Nucleus accumbens (tissue), 56 donors: ENCODE results near the gene EXOC4.
"Not testable (repeated sequence)": the region's sequence is repeated elsewhere in the genome, so short reads cannot be mapped to it uniquely, and the experiment has no call there.

ENCODE experiments used
- DNase-seq, 56 donors: peaks; one replicate each; lab custom pipeline; 2025; lab: John Stamatoyannopoulos, UW

The EXOC4 gene

DNA sequence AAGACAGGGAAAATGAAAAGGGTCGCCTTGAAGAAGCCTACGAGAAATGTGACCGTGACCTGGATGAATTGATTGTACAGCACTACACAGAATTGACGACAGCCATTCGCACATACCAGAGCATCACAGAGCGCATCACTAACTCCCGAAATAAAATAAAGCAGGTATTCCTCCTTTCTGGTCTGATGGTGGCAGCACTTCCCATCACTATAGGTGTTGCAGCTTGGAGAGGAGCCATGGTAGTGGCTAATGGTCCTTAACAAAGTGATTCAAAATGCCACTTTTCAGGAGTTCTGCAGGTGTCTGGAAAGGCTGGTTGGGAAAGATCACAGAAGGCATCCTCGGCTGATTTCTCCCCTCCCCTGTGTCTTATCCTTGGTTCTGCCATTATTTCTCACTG lies 22.1 kb downstream of the EXOC4 start:
- DNase-seq: no peak

DNA sequence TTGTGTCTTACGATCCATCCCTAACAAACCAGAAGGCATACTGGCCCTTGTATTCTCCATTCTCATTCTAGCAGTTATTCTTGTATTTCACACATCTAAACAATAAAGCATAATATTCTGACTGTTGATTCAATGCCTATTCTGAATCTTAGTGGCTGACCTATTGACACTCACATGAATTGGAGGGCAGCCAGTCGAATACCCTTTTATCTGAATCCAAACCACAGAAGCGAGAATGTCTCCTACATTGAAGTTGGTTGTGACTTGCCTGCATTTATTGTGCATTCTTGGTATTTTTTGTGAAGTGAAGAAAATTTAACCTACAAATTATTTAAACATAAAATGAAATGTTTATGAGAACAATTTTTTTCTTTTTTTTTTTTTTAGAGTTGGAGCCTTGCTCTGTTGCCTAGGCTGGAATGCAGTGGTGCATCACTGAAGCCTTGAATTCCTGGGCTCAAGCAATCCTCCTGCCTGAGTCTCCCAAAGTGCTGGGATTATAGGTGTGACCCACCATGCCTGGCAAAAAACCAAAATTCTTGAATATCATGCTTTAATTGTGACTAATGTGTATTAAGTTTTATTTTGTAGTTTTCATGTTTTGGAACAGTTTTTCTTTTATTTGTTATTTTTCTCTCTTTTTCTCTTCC lies 22.7 kb downstream of the EXOC4 start:
- no peak for DNase-seq

DNA sequence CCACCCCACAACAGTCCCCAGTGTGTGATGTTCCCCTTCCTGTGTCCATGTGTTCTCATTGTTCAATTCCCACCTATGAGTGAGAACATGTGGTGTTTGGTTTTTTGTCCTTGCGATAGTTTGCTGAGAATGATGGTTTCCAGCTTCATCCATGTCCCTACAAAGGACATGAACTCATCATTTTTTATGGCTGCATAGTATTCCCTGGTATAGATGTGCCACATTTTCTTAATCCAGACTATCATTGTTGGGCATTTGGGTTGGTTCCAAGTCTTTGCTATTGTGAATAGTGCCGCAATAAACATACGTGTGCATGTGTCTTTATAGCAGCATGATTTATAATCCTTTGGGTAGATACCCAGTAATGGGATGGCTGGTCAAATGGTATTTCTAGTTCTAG lies 26.1 kb downstream of the EXOC4 start:
- not testable (repeated sequence) for DNase-seq

DNA sequence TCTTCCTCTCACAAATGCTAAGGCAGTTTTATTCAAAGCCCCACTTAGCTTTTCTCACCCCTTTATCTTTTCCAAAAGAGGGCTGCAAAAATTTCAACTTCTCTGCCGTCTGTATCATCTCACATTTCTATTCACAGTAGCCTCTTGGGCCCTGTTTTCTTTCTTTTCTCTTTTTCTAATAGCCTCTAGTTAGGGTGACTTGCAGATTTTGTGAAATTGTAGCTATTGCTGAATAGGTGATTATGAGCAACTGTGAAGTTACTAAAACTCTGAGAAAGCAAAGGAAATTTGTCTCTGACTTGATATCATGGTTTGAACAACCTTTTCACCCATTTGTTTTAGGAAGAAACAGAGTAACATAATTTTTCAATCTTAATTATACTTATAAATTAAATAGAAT lies 29.2 kb downstream of the EXOC4 start:
- DNase-seq: no peak

DNA sequence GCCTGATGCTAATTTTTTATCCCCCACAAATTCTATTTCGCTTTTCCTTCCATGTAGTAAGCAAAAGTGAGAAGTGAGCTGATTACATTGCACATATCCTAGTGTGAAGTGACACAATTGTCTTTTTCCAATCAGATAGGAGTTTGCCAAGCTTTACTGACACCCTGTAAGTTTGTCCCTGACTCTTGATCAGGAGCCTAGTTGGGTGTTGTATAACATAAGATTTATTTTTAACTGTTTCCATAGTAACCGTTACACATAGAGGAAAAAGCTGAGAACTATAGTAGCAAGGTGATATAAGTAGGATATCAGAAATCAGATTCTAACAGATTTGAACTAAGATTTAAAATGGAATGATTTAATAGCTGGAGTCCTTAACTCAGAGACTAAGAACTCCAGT lies 31.2 kb downstream of the EXOC4 start:
- no peak for DNase-seq

DNA sequence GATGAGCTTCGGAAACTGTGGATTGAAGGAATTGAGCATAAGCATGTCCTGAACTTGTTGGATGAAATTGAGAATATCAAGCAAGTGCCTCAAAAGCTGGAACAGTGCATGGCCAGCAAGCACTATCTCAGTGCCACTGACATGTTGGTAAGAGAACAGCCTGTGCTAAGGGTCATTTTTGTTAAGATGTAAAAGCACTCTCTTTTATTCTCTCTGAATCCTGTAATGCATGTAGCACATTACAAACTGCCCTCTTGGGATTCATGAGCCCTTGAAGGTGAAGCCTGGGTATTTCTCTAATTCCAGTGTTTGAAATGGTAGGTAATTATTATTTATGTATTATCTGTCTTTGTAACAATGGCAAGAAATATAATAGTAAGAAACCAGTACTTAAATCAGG lies 36.1 kb downstream of the EXOC4 start:
- DNase-seq: no peak

DNA sequence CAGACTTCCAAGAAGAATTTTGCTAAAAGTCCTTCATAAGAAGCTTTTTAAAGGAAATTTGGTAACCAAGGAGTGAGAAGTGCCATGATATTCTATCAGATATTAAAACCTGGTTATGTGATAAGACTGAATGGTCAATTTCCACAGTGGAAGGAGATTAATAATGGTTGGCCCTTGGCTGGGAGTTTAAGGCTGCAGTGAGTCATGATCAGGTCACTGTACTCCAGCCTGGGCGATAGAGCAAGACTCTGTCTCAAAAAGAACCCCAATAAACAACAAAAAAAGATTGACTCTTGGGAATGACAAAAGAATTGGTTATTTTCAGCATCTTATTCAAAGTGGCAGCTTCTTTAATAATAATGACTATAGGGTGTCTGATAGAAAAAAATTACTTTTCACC lies 37.2 kb downstream of the EXOC4 start:
- no peak for DNase-seq

DNA sequence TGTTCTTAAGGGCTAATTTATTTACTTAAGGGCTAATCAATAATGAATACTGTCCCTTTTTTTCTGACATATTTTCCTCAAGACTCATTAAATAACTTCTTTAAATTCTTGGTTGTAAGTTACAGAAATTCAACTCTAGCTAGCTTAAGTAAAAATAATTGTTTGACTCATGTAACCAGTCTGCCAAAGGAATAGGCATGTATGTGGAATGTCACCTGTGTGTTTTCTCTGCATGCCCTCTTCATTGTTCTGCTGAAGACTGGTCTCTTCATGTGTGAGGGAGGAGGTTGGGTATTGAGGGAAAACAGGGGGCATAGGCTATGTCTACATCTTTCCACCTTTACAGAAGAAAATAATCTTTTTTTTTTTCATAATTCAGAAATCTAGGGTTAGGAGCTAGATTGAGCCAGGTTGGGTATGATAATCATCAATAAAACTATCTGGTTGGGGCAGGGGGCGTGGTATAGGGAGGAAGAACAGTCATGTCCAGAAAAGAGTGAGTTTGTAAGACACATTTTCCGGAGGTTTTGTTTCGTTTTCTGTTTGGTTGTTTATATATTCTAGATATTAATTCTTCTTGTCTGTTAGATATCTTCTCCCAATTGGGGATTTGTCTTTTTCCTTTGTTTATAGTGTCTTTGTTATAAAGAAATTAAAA lies 37.9 kb downstream of the EXOC4 start:
- DNase-seq: no peak

DNA sequence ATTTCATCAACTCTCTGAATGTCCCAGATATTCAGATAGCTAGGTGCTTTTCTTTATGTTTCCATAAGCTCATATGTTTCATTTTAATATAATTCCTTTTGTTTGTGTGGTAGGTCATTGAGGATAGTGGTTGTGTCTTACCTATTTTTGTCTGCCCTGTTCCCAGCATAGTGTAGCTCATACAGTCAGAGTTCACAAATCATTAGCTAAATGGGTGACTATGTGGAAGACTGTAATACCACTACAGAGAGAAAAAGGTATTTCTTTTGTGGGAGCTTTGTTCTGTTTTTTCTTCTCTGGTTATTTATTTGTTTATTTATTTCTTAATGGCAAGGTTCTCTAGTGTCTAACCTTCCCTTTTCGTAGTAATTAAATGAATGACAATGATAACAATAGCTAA lies 39.8 kb downstream of the EXOC4 start:
- DNase-seq: no peak

DNA sequence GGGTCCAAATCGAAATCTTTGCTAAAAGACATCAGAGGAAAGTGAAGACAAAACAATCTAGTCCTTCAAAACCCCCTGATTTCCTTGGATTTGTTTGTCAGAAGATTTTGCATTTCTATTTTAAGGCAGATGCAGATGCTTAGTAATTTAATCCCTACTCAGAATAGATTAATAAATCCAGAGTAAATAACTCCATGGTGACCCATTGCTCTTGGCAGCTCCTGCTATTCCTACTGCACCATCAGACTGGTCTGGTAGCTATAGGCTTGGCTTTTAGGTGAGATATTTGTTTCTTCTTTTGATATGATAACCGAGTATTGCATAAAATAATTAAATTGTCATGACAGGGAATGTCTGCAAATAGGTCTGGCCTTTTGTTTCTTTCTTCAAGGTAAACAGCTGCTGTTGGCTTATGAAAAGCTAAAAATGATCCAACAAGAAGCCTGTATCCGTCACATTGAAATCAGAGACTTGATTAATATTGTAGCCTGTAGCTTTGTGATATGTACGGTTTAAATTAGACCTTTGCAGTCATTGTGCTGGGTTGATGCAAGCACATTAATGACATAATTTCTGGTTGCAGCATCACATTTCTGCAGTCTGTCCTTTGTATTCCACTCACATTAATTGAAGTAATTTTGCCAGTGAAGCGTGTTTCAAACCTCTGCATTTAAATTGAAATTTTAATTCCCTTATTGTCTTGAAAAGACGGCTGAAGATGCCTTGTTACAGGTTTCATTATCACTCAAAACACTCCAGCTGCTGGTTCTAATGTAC lies 40.7 kb downstream of the EXOC4 start:
- no peak for DNase-seq

DNA sequence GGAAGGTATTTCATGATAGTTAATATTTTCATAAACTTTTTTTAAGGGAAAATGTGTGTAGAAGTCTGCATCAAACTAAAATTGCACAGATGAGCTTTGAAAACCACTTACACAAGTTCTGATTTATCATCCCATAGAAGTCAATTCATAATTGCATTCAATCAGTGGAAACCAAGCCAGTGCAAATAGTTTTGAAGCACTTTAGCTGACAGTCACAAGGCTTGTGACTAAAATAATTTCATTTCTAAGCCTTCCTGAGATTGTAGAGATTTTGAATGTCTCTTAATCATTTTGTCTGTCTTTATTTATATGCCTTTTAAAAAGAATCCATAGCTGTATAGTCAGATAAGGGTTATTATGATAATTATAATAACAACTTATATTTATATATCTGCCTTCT lies 41.4 kb downstream of the EXOC4 start:
- DNase-seq: no peak

DNA sequence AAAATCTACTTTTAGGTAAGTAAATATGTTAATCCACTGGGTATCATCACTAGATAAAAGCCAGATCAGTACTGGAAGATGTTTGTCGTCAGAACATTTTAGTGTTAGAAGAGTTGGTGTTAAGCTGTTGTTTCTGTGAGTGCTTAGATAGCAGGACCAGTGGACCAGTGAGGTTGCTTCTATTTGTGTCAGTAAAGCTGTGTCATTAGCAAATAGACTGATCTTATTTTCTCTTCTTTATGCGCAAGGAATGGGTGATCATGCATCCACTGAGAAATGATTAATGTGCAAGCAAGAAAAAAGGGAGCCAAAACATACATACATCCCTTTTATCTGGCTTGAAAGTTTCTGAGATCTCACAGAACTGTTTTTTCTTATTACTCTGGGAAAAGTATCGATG lies 42.6 kb downstream of the EXOC4 start:
- DNase-seq: no peak

DNA sequence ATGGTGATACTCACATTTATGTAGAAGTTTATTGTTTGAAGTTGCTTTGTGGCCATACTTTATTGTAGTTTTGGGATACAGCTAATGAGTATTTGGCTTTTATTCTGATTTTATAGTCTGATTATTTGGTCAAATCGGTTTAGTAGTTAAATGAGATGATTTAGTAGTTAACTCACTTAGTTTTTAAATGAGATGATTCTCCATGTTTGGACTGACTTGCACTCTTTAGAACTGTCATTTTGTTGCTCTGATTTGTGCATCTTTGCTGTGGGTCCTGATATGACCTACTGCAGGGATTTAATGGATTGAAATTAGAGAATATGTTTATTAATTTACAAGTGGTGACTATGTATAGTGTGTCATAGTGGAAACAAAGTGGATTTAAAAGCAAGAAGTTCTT lies 44.2 kb downstream of the EXOC4 start:
- DNase-seq: no peak

DNA sequence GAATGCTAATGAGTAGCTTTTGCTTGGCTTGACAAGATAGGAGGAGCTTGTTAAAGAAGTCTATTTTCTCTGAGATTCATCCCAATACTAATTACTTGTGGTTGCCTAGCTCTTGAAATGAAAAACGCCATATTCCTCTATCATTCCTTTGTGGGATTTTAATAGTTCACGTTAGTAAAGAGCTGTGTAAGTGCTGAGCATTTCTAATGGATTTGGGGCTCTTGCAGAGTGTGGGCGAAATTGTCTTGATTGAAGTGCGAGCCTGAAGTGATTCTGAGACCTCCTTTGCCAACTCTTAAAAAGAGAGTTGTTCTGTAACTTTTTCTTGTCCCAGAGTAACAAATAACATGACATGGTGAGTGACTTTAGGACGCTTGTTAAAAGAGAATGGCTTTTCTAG lies 45.2 kb downstream of the EXOC4 start:
- no peak for DNase-seq

DNA sequence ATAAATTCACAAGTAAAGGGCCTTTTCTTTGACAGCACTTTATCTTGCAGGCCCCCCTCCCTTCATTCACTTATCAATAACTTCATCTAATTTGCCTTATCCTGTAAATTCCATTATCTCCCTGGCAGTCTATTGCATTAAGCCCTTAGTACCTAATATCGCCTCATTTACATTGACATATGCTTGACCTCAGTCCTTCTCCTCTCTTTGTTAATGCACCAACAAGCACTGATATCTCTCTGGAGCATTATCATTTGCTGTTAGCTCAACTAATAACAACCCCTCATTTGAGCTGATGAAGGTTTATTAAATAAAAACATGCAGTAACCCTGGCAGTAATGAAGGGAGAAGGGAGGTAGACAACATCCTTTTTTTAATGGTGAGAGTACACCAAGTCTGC lies 46.8 kb downstream of the EXOC4 start:
- DNase-seq: no peak

DNA sequence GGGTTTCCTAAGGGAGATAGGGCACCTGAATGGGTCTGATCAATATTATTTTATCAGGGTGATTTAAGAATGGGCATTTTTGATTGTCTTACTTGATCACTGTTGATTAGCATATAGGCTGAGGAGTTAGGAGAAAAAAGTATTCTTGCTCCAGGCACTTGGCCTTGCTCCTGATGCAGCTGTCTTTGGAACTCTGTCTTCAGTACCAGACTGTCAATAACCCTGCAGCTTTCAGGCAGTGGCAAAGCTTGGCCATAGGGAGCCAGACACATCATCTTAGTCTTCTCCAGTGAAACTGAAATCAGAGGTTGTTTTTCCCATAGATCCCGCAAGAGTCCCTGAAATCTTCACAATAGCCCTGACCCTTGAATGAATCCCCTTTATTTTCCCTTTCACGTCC lies 47.2 kb downstream of the EXOC4 start:
- no peak for DNase-seq

DNA sequence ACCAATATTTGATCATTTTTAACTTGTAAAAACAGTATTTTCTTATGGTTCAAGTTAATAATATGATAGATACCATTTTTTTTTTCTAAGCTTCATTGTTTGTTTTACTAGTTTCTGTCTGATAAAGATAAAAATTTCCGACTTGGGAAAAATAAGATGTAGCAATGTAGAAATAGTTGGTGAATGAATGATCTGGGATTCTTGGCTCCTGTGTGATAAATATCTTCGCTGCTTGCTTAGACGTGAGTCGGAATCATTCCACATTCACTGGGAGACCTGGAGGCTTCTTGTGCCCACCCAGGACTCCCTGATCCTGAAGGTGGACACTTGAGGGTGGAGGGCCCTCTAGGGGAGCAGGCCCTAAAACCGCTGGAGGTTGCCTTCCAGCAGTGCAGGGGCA lies 47.9 kb downstream of the EXOC4 start:
- no peak for DNase-seq

DNA sequence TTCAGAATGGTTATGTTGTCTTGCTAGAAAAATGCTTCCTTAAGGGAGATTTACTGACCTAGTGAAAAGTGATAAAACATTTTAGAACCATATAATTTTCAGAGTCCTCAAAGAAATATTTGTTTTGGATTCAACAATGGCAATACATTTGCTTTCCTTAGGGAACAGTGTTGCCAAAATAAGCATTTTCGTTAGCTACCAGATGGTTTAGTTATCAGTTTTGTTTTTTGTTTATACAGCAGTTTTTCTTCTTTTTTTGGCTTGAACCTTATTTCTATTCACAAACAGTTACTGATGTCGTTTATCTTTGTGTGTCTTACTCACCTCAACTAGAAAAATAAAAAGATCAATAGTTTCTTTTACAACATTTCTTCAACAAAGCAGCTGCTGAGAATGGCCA lies 48.6 kb downstream of the EXOC4 start:
- DNase-seq: no peak

DNA sequence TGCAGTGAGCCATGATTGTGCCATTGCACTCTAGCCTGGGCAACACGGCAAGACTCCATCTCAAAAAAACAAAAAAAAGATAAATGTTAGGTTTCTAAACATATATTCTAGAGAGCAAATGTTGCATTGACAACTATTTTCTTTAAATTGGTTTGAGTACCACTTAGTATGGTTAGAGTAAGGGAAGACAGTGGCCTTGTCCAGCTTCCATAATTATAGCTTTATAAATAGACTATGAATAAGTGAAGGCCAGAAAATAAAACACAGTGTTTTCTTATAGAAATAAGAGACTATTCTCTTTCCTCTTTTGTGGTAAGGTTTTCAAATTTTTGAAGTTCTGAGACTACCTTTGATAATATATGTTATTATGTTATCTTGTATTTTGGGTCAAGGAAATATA lies 50.5 kb downstream of the EXOC4 start:
- no peak for DNase-seq

DNA sequence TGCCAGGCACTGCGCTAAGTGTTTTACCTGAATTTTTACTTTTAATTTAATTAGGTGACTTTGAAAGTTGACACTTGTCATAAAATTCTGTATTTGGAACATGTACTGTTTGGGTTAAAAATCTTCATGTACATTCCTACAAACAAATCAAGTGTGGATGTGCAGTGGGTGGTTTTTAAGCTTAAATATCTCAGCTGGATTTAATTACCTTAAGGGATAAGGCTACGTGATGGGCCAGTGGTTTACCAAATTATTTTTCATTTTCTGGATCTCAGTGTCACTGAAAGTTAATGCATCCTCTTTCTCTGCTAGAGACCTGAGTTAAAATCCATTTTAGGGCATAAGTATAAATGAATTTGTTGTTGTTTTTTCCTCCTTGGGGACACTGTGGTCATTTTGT lies 51.1 kb downstream of the EXOC4 start:
- no peak for DNase-seq

DNA sequence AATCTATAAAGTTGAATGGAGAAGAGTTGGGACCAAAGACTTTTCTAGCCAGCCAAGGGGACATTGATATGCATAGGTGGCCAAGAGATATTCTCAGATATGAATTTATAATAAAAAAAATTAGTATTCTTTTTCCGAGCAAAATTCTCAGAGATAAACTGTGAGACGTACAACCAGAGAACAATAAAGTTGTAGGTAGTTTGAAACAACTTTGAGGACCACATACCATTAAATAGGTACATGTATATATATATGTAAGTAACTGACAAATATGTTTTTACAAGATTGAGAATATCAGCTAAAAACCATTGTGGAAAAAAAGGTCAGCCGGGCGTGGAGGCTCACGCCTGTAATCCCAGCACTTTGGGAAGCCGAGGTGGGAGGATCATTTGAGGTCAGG lies 56.5 kb downstream of the EXOC4 start:
- DNase-seq: no peak

DNA sequence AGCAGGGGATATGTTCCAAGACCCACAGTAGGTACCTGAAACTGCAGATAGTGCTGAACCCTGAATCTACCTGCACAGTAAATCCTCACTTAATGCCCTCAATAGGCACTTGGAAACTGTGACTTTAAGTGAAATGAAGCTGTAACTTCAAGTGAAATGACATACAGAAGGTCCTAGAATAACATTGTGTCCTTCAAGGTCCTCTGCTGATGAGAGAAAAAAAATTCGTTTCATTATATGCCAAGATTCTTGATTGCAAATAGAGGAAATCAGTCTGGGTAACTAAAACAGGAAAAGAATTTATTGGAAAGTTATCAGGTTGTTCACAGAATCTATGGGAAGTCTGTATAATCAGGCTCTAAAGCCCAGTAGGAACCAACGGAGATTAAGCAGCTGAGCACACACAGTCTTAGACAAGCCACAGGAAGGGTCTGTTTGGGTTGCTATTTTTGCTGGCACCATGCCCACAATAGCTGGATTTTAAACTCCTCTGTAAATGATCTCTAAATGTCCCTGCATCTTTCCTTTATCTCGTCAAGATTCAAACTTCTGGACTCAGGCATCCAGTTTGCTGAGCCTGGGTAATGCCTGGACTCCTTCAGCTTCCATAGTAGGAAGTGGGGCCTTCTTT lies 57.5 kb downstream of the EXOC4 start:
- no peak for DNase-seq
